Small intestine (tissue), 7 donors: Measurements from ENCODE around the gene SPAAR. TPM values are rescaled to one million over a fixed set of nuclear protein-coding genes. Genes with fewer than 3 reads are reported as not detected.
"Not testable (repeated sequence)": the region's sequence is repeated elsewhere in the genome, so short reads cannot be mapped to it uniquely, and the experiment has no call there.

Experiments used
- DNase-seq, 2 donors: peaks; one replicate each; pipeline versions ENCODE4 v3.0.0 to v3.0.0-alpha.2; 2013
- FAIRE-seq: peaks from 2 replicates; lab custom pipeline; 2012; peaks lifted over from hg19 to GRCh38; lab: Jason Lieb, UNC
- H3K27ac ChIP-seq, 3 donors: one replicate each; pipeline ENCODE4 v1.5.1; 2013; ENCODE audit warnings: low read length in 2 of 3, mild to moderate bottlenecking in 2 of 3, control low read depth in 1 of 3, inconsistent platforms in 1 of 3, low read depth in 1 of 3, moderate library complexity in 1 of 3
- H3K27me3 ChIP-seq, 3 donors: one replicate each; pipeline ENCODE4 v1.6.1; 2013; ENCODE audit warnings: low read length in 3 of 3, inconsistent platforms in 1 of 3; ENCODE audit not compliant: control insufficient read depth in 3 of 3, insufficient read depth in 3 of 3
- H3K36me3 ChIP-seq, 3 donors: one replicate each; pipeline ENCODE4 v1.6.1; 2013; ENCODE audit warnings: low read length in 3 of 3, inconsistent platforms in 1 of 3, low read depth in 1 of 3, mild to moderate bottlenecking in 1 of 3, moderate library complexity in 1 of 3; ENCODE audit not compliant: control insufficient read depth in 3 of 3, insufficient read depth in 2 of 3
- H3K4me1 ChIP-seq, 3 donors: one replicate each; pipeline ENCODE4 v1.6.1; 2013; ENCODE audit warnings: low read length in 2 of 3, inconsistent platforms in 1 of 3, low read depth in 1 of 3, mild to moderate bottlenecking in 1 of 3, moderate library complexity in 1 of 3; ENCODE audit not compliant: control insufficient read depth in 3 of 3, insufficient read depth in 2 of 3
- H3K4me3 ChIP-seq, 3 donors: one replicate each; pipeline ENCODE4 v1.5.1; 2013; ENCODE audit warnings: low read length in 3 of 3, control low read depth in 1 of 3, inconsistent platforms in 1 of 3, low read depth in 1 of 3, mild to moderate bottlenecking in 1 of 3, moderate library complexity in 1 of 3
- H3K9me3 ChIP-seq, 2 donors: one replicate each; pipeline ENCODE4 v1.6.1; 2013; ENCODE audit warnings: low read depth in 1 of 2, low read length in 1 of 2; ENCODE audit not compliant: control insufficient read depth in 2 of 2, insufficient read depth in 1 of 2
- WGBS, 3 donors: extraction: QIAGEN DNeasy Blood & Tissue Kit; methylation state at CpG; one replicate each; pipeline ENCODE4 v1.1.7; 2013; 5-methylcytosine and 5-hydroxymethylcytosine counted together
- polyA plus RNA-seq, 4 donors: library from polyadenylated mRNA; stranded (reverse) in 3 of 4; unstranded in 1 of 4; fragments of 200-250 nt in 3 of 4; fragments of 120-200 nt in 1 of 4; gene quantifications; one replicate each; pipeline versions ENCODE4 v1.2.1 to v1.2.3, GENCODE V29; 2013
- donor health status: healthy with polysubstance abuse.
- donor health status: control.
- donor health status: control.
- donor health status: Bipolar disorder and iron deficiency.
- donor health status: healthy.

Gene SPAAR
- polyA plus RNA-seq, 4 donors, result 0.45 to 0.81 (median 0.54) TPM

DNA sequence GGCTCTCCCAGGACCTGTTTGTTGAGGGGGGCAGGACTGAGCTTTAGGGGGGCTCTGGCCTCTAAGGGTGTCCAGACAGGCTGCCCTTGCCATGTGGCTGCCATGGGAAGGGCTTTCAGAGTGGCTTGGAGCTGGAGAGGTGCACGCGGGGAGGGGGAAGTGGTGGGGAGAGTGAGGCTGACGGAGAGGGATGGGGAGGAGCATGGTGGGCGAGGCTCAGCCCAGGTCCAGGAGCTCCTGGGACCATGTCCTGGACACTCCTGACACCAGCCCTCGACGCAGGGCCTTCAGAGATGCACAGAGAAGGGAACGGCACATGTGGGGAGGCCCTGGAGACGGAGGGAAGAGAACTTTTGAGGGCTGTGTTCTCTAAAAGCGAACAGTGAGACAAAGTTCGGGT lies 2.4 kb downstream of the SPAAR start:
- H3K27ac ChIP-seq, result peak overlapping the region in 1 of 3 donors; percentile 64
- no peaks in the 10 kb centered on the region for H3K9me3 ChIP-seq
- H3K27me3 ChIP-seq, result no peaks in the 10 kb centered on the region
- H3K4me1 ChIP-seq, result peaks cover 26 to 64% (median 28%) of the 10 kb centered on the region in 3 donors
- FAIRE-seq (no peak), DNase-seq (no peak)
- WGBS, 3 donors, result 83 to 86% (median 84%) methylated on average over 10 of the region's 10 CpGs
- H3K36me3 ChIP-seq, result peaks cover 0 to 2% (median 0%) of the 10 kb centered on the region in 3 donors
- H3K4me3 ChIP-seq, result no peak overlapping the region

DNA sequence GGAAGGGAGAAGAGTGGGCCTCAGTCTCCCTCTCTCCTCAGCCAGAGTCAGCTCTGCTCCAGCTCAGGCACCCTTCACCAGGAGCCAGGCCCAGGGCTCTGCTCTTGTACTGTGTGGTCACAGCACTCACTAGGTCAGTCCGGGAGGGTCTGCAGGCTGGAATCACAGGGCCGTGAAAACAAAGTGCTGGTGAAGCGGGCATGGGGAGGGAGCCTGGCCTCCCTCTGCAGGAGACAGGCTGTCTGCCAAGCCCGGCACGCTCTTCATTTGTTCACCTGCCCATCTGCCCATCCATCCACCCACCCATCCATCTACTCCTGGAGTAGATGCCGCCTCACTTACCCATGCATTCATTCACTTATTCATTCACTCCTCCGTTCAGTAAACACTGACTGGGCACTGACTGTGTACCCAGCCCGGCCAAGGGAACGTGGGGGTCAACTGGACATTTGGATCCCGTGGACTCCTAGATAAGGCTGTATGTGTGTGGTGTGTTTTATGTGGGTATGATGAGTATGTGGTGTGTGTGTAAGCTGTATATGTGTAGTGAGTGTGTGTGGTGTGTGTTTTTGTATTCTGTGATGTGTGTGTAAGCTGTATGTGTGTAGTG lies 3.6 kb downstream of the SPAAR start:
- Histone ChIP-seq H3K9me3 (no peaks in the 10 kb centered on the region), H3K27me3 (no peaks in the 10 kb centered on the region), H3K4me3 (no peak overlapping the region), H3K4me1 (peaks cover 21 to 63% (median 21%) of the 10 kb centered on the region in 3 donors), H3K36me3 (no peaks in the 10 kb centered on the region), H3K27ac (no peak overlapping the region)
- DNase-seq, result no peak
- WGBS, 3 donors, result 79 to 86% (median 84%) methylated on average over 10 of the region's 10 CpGs
- no peak for FAIRE-seq

DNA sequence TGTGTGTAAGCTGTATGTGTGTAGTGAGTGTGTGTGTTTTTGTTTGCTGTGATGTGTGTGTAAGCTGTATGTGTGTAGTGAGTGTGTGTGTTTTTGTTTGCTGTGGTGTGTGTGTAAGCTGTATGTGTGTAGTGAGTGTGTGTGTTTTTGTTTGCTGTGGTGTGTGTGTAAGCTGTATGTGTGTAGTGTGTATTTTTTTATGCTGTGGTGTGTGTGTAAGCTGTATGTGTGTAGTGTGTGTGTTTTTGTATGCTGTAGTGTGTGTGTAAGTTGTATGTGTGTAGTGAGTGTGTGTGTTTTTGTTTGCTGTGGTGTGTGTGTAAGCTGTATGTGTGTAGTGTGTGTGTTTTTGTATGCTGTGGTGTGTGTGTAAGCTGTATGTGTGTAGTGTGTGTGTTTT lies 4.1 kb downstream of the SPAAR start:
- DNase-seq, H3K27ac ChIP-seq, H3K4me3 ChIP-seq, H3K27me3 ChIP-seq, H3K36me3 ChIP-seq, H3K9me3 ChIP-seq, FAIRE-seq: not testable (repeated sequence)
- H3K4me1 ChIP-seq, result peaks cover 17 to 62% (median 19%) of the 10 kb centered on the region in 3 donors

DNA sequence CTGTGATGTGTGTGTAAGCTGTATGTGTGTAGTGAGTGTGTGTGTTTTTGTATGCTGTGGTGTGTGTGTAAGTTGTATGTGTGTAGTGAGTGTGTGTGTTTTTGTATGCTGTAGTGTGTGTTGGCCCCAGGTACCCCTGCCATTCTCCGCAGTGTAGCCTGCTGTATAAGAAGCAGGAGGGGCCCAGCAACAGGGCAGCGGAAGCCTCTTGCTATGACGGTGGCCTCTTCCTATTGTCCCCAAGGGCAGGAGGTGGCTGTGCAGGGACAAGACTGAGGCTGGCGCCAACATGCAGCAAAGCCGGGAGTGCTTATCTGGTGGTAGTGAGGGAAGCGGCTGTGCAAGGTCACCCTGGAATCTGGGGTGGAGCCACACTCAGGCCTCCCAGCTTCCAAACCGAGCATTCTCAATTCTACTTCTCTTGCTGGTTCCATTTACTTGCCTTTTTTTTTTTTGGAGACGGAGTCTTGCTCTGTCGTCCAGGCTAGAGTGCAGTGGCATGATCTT lies 5.1 kb downstream of the SPAAR start:
- WGBS, 3 donors, result 10 to 37% (median 22%) methylated on average over 9 of the region's 9 CpGs
- peak; percentile 98 for FAIRE-seq
- peak overlapping the region; percentile 42 to 81 (median 66) for H3K27ac ChIP-seq

DNA sequence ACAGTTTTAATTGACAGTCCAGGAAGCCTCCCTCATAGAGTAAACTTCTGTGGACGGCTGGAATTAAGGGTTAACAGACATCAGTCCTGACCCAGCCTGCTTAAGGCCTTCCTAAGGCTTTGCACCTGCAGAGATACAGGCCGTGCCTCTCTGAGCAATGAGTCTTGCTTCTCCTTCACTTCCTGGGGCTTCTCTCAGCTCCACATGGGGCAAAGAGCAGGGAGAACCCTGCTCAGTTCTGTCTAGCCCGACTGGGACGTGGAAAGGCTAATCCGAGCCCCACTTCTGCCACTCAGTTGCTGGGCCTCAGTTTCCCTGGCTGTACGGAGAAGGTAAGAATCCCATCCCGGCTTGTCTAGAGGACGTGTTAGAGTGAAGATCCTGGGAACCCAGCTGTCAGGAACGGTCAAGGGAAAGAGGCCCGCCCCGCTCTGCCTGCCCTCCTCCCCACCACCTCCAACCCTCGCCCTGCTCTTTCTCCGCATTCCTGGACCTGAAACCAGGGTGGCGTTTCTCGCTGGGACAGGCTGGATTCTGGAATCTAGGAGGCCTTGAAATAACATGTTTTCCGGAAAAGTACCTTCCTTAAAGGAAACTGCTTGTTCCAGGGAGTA lies 6.5 kb downstream of the SPAAR start:
- Histone ChIP-seq H3K27me3 (no peaks in the 10 kb centered on the region), H3K27ac (peak overlapping the region; percentile 58 to 66 (median 61)), H3K4me3 (no peak overlapping the region), H3K36me3 (no peaks in the 10 kb centered on the region), H3K9me3 (no peaks in the 10 kb centered on the region), H3K4me1 (peaks cover 9 to 72% (median 9%) of the 10 kb centered on the region in 3 donors)
- DNase-seq, result peak in 1 of 2 donors; percentile 62
- 30 to 70% (median 43%) methylated on average over 16 of the region's 16 CpGs for WGBS, 3 donors
- no peak for FAIRE-seq

More for the DNA sequence above, 5.1 kb downstream of the SPAAR start:
- no peaks in the 10 kb centered on the region for H3K27me3 ChIP-seq
- H3K4me1 ChIP-seq, result peaks cover 12 to 62% (median 13%) of the 10 kb centered on the region in 3 donors
- peak; percentile 91 for DNase-seq
- H3K36me3 ChIP-seq, result no peaks in the 10 kb centered on the region
- H3K4me3 ChIP-seq, result no peak overlapping the region
- no peaks in the 10 kb centered on the region for H3K9me3 ChIP-seq

DNA sequence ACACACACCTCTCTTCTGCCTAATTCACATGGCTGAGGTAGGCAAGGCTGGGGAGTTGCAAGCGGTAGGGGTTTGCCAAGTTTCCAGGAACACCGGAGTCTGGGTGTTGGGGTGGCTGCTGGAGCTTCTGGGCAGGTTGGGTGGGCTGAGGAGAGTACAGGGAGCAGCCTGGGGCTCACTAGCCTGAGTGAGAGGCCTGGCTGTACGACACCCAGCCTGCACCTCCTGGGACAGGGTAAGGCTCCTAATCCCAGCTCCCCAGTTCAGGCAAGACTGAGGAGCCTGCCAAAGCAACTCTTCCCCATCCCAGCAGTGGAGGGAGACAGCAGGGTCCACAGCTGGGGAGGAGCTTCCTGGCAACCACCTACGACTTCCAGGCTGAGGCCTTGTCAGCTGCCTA lies 8.0 kb downstream of the SPAAR start:
- Histone ChIP-seq H3K27ac (peak overlapping the region in 1 of 3 donors; percentile 89), H3K4me3 (no peak overlapping the region), H3K36me3 (no peaks in the 10 kb centered on the region), H3K9me3 (no peaks in the 10 kb centered on the region), H3K4me1 (peaks cover 10 to 70% (median 12%) of the 10 kb centered on the region in 3 donors), H3K27me3 (no peaks in the 10 kb centered on the region)
- WGBS, 3 donors, result 79 to 89% (median 85%) methylated on average over 4 of the region's 4 CpGs
- DNase-seq, result no peak
- FAIRE-seq, result no peak

DNA sequence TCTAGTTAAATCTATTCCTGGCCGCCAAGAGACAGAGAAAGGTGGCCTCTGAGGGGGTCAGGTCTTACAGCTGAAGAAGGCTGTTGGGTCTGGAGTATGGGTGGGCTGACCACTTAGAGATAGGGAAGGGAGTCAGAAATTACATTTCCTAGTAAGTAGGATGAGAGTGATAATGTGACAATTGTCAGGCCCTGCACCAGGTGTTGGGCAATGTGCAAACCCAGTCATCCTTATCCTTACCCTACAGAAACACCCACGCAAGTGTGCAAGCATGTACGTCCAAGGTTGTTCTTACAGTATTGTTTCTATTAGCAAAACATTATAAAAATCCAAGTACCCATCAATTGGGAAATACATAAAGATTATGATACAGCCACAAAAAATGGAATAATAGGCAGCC lies 9.5 kb downstream of the SPAAR start:
- DNase-seq, result no peak
- no peaks in the 10 kb centered on the region for H3K27me3 ChIP-seq
- peak overlapping the region in 2 of 3 donors; percentile 6 to 89 for H3K27ac ChIP-seq
- no peaks in the 10 kb centered on the region for H3K36me3 ChIP-seq
- H3K4me1 ChIP-seq, result peaks cover 13 to 81% (median 15%) of the 10 kb centered on the region in 3 donors
- 75 to 83% (median 82%) methylated on average over 3 of the region's 3 CpGs for WGBS, 3 donors
- no peak overlapping the region for H3K4me3 ChIP-seq
- FAIRE-seq, result no peak
- H3K9me3 ChIP-seq, result no peaks in the 10 kb centered on the region

DNA sequence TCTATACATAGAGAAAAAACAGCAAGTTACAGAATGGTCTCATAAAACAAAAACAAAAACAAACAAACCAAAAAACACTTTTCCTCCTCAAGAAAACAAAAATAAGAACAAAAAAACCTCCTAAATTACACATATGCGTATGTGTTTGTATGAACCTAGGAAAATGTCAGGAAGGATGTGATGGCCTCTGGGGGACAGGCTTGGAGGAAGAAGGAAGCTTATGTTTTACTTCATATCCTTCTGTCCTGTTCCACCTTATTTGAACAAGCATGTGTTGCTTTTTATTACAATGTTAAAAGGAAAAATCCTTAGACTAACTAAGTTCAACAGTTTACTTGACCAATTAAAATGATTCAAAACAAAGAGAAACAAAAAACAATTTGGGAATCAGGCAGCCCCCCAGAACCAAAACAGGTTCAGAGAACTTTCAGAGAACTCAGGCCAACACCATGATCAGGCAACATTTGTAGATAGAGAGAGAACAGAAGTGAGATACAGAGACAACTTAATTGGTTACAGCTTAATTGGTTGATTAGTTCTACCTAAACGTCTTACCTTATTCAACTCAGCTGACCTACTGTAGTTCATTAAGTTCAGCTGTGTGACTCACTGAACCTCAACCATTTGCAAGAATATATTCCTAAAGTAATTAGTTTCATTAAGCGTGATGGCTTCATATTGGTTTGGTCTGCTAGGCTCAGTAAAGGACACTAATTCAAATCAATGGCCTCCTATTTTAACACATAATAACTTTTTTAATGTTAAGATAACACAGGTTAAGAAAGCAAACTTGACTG lies 10.1 kb downstream of the SPAAR start:
- no peak overlapping the region for H3K4me3 ChIP-seq
- peak overlapping the region; percentile 64 to 89 (median 74) for H3K27ac ChIP-seq
- H3K27me3 ChIP-seq, result no peaks in the 10 kb centered on the region
- H3K9me3 ChIP-seq, result no peaks in the 10 kb centered on the region
- FAIRE-seq (no peak), DNase-seq (peak in 1 of 2 donors; percentile 86)
- peaks cover 13 to 80% (median 15%) of the 10 kb centered on the region in 3 donors for H3K4me1 ChIP-seq
- WGBS, 3 donors, result 39 to 64% (median 55%) methylated on average over 3 of the region's 3 CpGs
- H3K36me3 ChIP-seq, result no peaks in the 10 kb centered on the region
